BE2C (cell line): ENCODE data around the gene ZBTB8OS.
A peak's percentile ranks its signal among the peaks of the same experiment; 100 is the strongest.
"Not testable (repeated sequence)": the region's sequence is repeated elsewhere in the genome, so short reads cannot be mapped to it uniquely, and the experiment has no call there.

Source experiments
- DNase-seq: peaks from one replicate; pipeline ENCODE4 v3.0.0-alpha.2; 2020
- H3K27me3 ChIP-seq: fragments of 250-450 bp; sonication (Bioruptor Pico); 2 replicates; pipeline ENCODE4 v1.5.1; 2020; ENCODE audit warnings: mild to moderate bottlenecking
- H3K36me3 ChIP-seq: fragments of 250-450 bp; sonication (Bioruptor Pico); 2 replicates; pipeline ENCODE4 v1.5.1; 2020; ENCODE audit warnings: mild to moderate bottlenecking
- H3K4me1 ChIP-seq: fragments of 250-450 bp; sonication (Bioruptor Pico); 2 replicates; pipeline ENCODE4 v1.5.1; 2020
- H3K4me3 ChIP-seq: 2 replicates; pipeline ENCODE4 v1.5.1; 2011; ENCODE audit warnings: low read depth, low read length
- H3K9me3 ChIP-seq: fragments of 250-450 bp; sonication (Bioruptor Pico); 2 replicates; pipeline ENCODE4 v1.5.1; 2020
- TF ChIP-seq, protein P1 (sequence below): IDR thresholded peaks from 2 replicates; pipeline ENCODE4 v1.5.1; 2012; ENCODE audit warnings: mild to moderate bottlenecking, low read depth, low read length

Gene ZBTB8OS

DNA sequence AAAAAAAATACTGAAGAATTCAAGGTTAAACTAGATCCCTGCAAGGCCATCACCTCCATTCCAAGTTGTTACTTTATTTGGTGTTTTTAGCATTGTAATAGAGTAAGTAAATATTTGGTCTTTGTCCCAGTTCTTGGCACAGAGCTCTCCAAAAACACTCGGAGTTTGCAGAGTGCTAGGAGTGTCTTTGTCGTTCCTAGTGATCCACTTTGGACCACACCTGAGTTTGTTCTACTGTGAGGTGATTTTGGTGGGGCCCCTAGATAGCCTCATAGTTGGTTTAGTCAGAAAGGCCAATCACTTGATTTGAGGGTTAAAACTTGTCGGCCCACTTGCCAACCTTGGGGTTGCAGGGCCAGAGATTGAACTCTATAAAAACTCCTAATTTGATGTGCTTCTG lies 26.6 kb upstream of the ZBTB8OS start:
- TF ChIP-seq, protein P1, sequence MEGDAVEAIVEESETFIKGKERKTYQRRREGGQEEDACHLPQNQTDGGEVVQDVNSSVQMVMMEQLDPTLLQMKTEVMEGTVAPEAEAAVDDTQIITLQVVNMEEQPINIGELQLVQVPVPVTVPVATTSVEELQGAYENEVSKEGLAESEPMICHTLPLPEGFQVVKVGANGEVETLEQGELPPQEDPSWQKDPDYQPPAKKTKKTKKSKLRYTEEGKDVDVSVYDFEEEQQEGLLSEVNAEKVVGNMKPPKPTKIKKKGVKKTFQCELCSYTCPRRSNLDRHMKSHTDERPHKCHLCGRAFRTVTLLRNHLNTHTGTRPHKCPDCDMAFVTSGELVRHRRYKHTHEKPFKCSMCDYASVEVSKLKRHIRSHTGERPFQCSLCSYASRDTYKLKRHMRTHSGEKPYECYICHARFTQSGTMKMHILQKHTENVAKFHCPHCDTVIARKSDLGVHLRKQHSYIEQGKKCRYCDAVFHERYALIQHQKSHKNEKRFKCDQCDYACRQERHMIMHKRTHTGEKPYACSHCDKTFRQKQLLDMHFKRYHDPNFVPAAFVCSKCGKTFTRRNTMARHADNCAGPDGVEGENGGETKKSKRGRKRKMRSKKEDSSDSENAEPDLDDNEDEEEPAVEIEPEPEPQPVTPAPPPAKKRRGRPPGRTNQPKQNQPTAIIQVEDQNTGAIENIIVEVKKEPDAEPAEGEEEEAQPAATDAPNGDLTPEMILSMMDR, result no peak
- Histone ChIP-seq H3K4me3 (no peak overlapping the region), H3K4me1 (no peaks in the 10 kb centered on the region), H3K36me3 (peaks cover 29% of the 10 kb centered on the region), H3K27me3 (no peaks in the 10 kb centered on the region), H3K9me3 (no peaks in the 10 kb centered on the region)
- no peak for DNase-seq

DNA sequence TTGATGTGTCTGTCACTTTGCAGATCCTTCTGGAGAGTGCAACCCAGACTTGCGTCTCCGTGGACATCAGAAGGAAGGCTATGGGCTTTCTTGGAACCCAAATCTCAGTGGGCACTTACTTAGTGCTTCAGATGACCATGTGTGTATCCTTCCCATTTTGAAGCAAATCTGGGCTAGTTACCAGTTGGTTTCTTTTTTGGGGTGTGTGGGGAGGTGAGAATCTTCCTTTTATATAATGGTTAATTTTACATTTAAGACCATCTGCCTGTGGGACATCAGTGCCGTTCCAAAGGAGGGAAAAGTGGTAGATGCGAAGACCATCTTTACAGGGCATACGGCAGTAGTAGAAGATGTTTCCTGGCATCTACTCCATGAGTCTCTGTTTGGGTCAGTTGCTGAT lies 18.4 kb upstream of the ZBTB8OS start:
- not testable (repeated sequence) for H3K9me3 ChIP-seq, H3K4me1 ChIP-seq, H3K27me3 ChIP-seq, H3K4me3 ChIP-seq, DNase-seq
- H3K36me3 ChIP-seq, result peaks cover 34% of the 10 kb centered on the region

DNA sequence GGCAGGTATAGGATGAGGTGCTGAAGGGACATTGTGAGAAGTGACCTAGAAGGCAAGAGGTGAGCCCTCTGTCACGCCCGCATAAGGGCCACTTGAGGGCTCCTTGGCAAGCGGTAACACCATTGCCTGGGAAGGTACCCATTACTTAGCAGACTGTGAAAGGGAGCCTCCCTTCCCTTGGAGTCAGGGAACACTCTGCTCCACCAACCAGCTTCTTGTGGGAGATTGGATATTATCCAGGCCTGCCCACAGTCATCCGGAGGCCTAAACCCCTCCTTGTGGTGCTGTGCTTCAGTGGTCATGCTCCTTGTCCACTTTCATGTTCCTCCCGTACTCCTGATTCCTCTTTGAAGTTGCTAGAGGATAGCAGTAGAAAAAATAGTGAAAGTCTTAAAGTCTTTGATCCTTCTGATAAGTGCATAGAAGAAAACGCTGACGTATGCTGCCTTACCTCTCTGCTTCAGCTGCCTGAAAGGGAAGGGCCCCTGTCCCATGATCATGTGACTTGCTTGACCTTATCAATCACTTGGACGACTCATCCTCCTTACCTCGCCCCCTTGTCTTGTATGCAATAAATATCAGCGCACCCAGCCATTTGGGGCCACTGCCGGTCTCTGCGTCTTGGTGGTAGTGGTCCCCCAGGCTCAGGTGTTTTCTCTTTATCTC lies 16.7 kb upstream of the ZBTB8OS start:
- Histone ChIP-seq H3K36me3 (peaks cover 21% of the 10 kb centered on the region), H3K4me3 (no peak overlapping the region), H3K4me1 (no peaks in the 10 kb centered on the region), H3K9me3 (no peaks in the 10 kb centered on the region), H3K27me3 (no peaks in the 10 kb centered on the region)
- no peak for DNase-seq
- TF ChIP-seq, protein P1, result no peak

DNA sequence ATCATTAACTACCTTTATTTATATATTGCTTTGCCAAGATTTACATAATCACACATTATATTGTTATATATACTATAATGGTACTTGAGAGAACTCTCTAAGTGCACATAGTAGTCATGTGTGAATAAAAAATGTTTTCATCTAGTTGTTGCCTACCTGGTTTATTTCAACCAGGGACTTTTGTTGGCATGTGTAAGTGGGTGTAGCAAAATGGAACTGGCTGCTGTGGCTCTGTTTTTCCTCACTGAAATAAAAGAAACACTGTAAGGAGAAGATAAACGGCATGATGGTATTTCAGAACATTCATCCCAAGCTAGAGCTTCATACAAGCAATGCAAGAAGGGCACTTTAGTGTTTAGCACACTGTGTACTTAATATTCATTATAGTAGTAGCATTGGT lies 15.6 kb upstream of the ZBTB8OS start:
- no peak for DNase-seq
- Histone ChIP-seq H3K36me3 (peaks cover 21% of the 10 kb centered on the region), H3K4me1 (no peaks in the 10 kb centered on the region), H3K27me3 (no peaks in the 10 kb centered on the region), H3K9me3 (no peaks in the 10 kb centered on the region), H3K4me3 (no peak overlapping the region)
- TF ChIP-seq, protein P1, result no peak

DNA sequence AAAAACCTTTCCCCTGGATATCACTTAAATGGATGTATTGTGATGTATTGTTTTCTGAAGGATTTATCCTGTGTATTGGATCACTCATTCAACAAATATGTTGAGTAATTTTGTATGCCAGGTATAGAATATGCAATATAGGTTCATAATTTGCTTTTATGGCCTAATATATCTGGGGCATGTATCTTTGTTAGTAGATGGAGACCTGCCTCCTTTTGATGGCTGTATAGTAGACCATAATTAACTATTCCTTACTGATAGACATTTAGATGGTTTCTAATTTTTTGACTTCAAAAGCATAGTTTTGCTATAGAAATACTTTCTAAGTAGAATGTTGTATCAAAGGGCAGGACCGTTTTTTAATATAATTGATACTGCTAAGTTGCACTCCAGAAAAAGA lies 9.2 kb upstream of the ZBTB8OS start:
- Histone ChIP-seq H3K4me1 (no peaks in the 10 kb centered on the region), H3K36me3 (peaks cover 26% of the 10 kb centered on the region), H3K9me3 (no peaks in the 10 kb centered on the region), H3K27me3 (no peaks in the 10 kb centered on the region), H3K4me3 (no peak overlapping the region)
- TF ChIP-seq, protein P1, result no peak
- DNase-seq, result no peak

DNA sequence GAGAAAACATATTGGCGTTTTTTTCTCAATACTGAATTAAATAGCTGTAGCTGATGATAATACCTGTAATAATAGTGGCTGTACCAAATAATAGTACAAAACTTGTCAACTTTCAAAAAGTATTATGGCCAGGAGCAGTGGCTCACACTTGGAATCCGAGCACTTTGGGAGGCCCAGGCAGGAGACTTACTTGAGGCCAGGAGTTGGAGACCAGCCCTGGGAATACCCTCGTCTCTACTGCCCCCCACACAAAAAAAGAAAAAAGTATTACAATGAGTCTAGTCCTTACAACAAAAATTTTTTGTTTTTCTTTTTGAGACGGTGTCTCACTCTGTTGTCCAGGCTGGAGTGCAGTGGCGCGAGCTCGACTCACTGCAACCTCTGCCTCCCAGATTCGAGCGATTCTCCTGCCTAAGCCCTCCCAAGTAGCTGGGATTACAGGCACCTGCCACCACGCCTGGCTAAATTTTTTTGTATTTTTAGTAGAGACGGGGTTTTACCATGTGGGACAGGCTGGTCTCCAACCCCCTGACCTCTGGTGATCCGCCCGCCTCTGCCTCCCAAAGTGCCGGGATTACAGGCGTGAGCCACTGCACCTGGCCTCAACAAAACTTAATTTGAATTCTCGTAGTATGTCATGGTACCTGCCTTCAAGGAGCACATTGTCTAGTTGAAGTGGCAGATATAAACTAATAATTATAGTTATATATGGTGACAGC lies 2.1 kb upstream of the ZBTB8OS start:
- H3K4me1 ChIP-seq, result no peaks in the 10 kb centered on the region
- peaks cover 37% of the 10 kb centered on the region for H3K36me3 ChIP-seq
- H3K9me3 ChIP-seq, result no peaks in the 10 kb centered on the region

More for the DNA sequence above, 2.1 kb upstream of the ZBTB8OS start:
- TF ChIP-seq, protein P1, result no peak
- DNase-seq, result no peak
- Histone ChIP-seq H3K4me3 (peak overlapping the region; percentile 79), H3K27me3 (no peaks in the 10 kb centered on the region)
